ENCODE measurements around the gene TAF15. TPM values are rescaled to one million over a fixed set of nuclear protein-coding genes. Genes with fewer than 3 reads are reported as not detected.
A peak's percentile ranks its signal among the peaks of the same experiment; 100 is the strongest.

The TAF15 gene
- total RNA-seq, 4 donors from 2014 or later: 48.7 to 111 (median 66.7) TPM

GRCh38 chr17:35876534-35876933, 67.2 kb downstream of the TAF15 start:
- intact Hi-C loops (cut with DNase I): no loop called here
- H3K4me1 ChIP-seq: no peaks in the 10 kb centered on the region

GRCh38 chr17:35877345-35878029, 68.2 kb downstream of the TAF15 start:
- TF ChIP-seq POLR2A (IDR thresholded peaks at IDR 0.05) (no peak), CTCF (IDR thresholded peaks at IDR 0.05) (no peak)
- no peaks in the 10 kb centered on the region for H3K27me3 ChIP-seq
- no peaks in the 10 kb centered on the region for H3K36me3 ChIP-seq
- no peak overlapping the region for H3K27ac ChIP-seq
- H3K9me3 ChIP-seq: no peaks in the 10 kb centered on the region
- no peaks in the 10 kb centered on the region for H3K4me1 ChIP-seq
- no peak for DNase-seq
- intact Hi-C loops (cut with DNase I): no loop called here
- peak overlapping the region in 1 of 4 donors; percentile 6 for H3K4me3 ChIP-seq

More at GRCh38 chr17:35876534-35876933, 67.2 kb downstream of the TAF15 start:
- Histone ChIP-seq H3K9me3 (no peaks in the 10 kb centered on the region), H3K4me3 (peak overlapping the region in 1 of 4 donors; percentile 2), H3K27me3 (no peaks in the 10 kb centered on the region), H3K27ac (no peak overlapping the region), H3K36me3 (no peaks in the 10 kb centered on the region)
- no peak for DNase-seq
- TF ChIP-seq POLR2A (IDR thresholded peaks at IDR 0.05): no peak
- no peak for TF ChIP-seq CTCF (IDR thresholded peaks at IDR 0.05)
- 82 to 88% methylated on average over 3 of the region's 3 CpGs for whole genome bisulfite sequencing, 2 donors

- WGBS, 2 donors: 40 to 76% methylated on average over 2 to 4 of the region's 4 CpGs
- Histone ChIP-seq H3K36me3 (no peaks in the 10 kb centered on the region), H3K9me3 (no peaks in the 10 kb centered on the region), H3K4me1 (no peaks in the 10 kb centered on the region), H3K27ac (no peak overlapping the region), H3K4me3 (peak overlapping the region in 1 of 4 donors; percentile 18), H3K27me3 (no peaks in the 10 kb centered on the region)
- TF ChIP-seq CTCF (IDR thresholded peaks at IDR 0.05) (no peak), POLR2A (IDR thresholded peaks at IDR 0.05) (no peak)
- DNase-seq: no peak
- intact Hi-C loops (cut with DNase I): no loop called here
Measured at GRCh38 chr17:35878361-35878760, 69.1 kb downstream of the TAF15 start.

GRCh38 chr17:35879773-35880654, 70.7 kb downstream of the TAF15 start, which contains the start of gene CCL5:
Gene CCL5, minus strand, starts transcription at chr17:35880360.
- peak within 1 kb of the TSS in 1 of 4 donors; percentile 29 for H3K4me3 ChIP-seq
- intact Hi-C loops (cut with DNase I): no loop called here
- no peak for TF ChIP-seq CTCF (IDR thresholded peaks at IDR 0.05)
- no peak for TF ChIP-seq POLR2A (IDR thresholded peaks at IDR 0.05)
- 47 to 56% methylated on average over 11 of the region's 11 CpGs for WGBS, 2 donors
- no peak for DNase-seq
- no peaks in the 10 kb centered on the region for H3K36me3 ChIP-seq
- no peaks in the 10 kb centered on the region for H3K4me1 ChIP-seq
- H3K9me3 ChIP-seq: no peaks in the 10 kb centered on the region
- H3K27ac ChIP-seq: peak within 1 kb of the TSS in 2 of 4 donors; percentile 9 to 42
- no peaks in the 10 kb centered on the region for H3K27me3 ChIP-seq

GRCh38 chr17:35889241-35889640, 80.0 kb downstream of the TAF15 start:
- no peak for DNase-seq
- intact Hi-C loops (cut with DNase I): no loop called here
- H3K9me3 ChIP-seq: no peaks in the 10 kb centered on the region
- no peaks in the 10 kb centered on the region for H3K27me3 ChIP-seq
- no peak overlapping the region for H3K27ac ChIP-seq
- 89 to 93% methylated on average over 2 of the region's 2 CpGs for WGBS, 2 donors
- no peak overlapping the region for H3K4me3 ChIP-seq
- H3K36me3 ChIP-seq: no peaks in the 10 kb centered on the region
- peaks cover 0 to 8% (median 0%) of the 10 kb centered on the region in 3 donors for H3K4me1 ChIP-seq
- TF ChIP-seq CTCF (IDR thresholded peaks at IDR 0.05) (no peak), POLR2A (IDR thresholded peaks at IDR 0.05) (no peak)
